Kidney tubule cell (primary cell): ENCODE data around the gene ATP8B4.
"Not testable (repeated sequence)": the region's sequence is repeated elsewhere in the genome, so short reads cannot be mapped to it uniquely, and the experiment has no call there.

Experiments
- DNase-seq: peaks from one replicate; pipeline ENCODE4 v3.0.0-alpha.2; 2018; ENCODE audit warnings: low spot score

Gene ATP8B4

DNA sequence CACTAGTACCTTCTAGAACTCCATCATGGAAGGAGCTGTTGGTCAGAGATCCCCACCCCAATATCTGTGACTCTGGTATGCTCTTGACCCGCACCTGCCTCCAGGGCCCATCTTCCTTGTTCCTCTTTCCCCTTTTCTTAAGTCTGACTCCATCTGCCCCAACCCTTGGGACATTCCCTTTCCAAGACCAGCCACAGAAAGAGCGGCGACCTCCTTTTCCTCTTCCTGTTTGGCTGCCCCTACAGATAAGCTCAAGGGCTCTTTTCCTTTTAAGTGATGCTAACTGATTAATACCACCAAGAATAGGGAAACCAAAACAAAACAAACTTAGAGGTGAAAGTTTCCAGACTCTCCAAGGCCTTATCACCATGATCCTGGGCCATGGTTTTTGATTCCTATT is 21.9 kb upstream of the ATP8B4 start:
- no peak for DNase-seq

DNA sequence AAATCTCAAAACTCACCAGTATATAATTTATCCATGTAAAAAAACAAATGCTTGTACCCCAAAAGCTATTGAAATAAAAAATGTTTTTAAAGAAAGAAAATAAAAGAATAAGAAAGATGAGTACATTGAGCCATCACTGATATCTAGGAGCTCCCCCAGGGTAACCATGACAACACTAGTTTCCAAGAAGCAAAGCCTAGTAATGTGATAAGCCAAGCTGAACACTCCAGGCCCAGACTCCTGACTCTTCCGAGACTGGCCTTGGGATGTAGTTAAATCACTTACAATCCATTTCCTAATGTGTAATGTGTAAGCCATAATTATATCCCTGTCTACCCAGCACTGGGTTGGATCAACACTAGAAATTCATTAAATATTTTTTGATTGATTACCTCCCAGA is 21.1 kb upstream of the ATP8B4 start:
- no peak for DNase-seq

DNA sequence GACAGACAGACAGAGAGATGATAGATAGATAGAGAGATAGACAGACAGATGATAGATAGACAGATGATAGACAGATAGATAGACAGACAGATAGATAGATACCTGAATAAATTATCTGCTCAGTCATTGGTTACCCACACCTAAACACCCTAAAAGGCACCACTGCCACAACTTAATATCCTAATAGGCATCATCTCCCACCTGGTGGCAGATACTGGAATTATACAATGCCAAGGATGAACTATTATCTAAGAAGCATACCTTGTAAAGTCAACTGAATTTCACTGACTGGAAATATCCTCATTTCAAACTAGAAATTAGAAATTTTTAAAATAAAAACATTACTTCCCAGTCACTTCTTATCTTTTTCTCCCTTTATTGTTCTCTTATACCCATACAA is 19.4 kb upstream of the ATP8B4 start:
- no peak for DNase-seq

DNA sequence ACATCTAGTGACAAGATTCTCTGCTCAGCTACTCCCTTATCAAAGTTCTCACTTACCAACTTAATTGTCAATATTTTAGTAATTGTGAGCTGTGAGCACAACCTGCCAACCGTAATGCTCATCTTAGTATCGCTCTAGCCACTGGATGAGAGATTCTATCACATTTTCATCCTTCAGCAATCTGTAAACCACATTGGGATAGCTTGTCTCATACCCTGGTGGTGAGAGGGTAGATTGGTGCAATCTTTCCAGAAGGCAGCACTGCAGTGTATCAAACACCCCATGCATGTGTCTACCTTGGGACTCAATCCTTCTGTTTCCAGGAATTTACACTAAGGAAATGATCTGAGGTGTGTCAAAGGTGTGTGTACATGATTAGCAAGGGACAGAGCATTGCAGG is 18.9 kb upstream of the ATP8B4 start:
- DNase-seq = no peak

DNA sequence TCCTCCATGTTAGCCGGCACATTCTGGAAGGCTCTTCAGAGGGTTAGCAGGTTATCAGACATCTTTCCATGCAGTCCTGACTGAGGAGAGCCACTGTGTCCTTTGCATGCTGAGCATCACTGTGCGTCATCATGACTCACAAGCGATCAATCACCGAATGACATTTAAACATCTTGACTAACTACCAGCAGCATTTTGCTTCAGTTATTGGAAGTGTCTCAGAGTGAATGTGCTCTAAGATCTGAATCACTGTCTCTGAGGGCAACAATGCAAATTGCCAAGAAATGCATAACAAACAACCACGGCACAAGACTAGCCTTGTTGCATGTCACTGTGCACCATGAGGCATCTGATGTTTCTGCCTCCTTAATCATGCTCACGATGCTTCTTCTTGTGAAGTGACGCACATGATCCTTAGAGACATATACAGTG is 18.3 kb upstream of the ATP8B4 start:
- DNase-seq = peak; percentile 68

DNA sequence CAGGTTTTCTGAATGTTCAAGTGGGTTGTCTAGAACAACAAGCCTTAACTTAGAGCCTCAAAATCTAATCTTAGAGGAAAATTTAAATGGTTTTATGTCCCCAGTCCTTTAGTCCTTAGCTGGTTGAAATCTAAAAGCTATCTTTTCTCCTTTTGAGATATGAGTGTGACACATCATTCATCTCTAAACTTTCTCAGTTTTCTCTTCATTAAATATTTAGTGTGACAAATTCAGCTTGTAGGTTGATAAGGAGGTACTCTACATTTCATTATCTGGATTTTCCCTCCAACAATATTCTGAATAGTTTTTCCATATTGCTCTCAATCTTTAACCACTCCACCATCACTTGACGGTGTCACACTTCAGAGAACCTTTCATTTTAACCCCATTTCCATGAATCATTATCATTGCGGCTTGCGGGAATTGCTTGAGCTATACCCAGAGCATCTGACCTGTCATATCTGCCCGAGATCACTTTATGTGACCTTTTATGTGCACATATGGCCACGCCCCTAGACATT is 16.1 kb upstream of the ATP8B4 start:
- DNase-seq = no peak

DNA sequence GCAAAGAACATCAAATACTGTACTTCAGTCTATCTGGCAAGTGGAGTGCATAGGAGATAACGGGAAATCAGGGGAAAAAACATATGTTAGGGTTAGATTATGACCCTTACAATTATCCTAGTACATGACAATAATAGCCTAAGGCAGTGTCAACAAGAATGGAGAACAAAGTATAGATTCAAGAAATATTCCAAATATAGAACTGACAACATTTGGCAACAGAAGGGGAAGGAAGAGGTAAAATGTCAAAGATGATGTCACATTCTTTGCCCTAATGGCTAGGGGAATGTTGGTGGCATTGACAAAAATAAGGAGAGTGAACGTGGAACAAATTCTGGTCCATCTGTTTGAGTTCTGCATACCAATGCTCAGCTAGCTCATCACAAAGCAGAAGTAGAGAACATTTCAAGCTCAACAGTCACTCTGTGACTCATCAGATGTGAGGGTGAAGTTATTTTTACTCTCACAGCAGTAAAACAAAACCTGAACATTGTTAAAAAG is 15.5 kb upstream of the ATP8B4 start:
- no peak for DNase-seq

DNA sequence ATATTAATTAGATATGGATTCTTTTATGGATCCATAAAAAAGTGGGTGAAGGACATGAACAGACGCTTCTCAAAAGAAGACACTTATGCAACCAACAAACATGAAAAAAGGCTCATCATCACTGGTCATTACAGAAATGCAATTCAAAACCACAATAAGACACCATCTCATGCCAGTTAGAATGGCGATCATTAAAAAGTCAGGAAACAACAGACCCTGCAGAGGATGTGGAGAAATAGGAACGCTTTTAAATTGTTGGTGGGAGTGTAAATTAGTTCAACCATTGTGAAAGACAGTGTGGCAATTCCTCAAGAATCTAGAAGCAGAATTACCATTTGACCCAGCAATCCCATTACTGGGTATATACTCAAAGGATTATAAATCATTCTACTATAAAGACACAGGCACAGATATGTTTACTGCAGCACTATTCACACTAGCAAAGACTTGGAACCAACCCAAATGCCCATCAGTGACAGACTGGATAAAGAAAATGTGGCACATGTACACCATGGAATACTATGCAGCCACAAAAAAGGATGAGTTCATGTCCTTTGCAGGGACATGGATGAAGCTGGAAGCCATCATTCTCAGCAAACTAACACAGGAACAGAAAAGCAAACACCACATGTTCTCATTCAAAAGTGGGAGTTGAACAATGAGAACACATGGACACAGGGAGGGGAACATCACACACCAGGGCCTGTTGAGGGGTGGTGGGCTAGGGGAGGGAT is 13.4 kb upstream of the ATP8B4 start:
- not testable (repeated sequence) for DNase-seq

DNA sequence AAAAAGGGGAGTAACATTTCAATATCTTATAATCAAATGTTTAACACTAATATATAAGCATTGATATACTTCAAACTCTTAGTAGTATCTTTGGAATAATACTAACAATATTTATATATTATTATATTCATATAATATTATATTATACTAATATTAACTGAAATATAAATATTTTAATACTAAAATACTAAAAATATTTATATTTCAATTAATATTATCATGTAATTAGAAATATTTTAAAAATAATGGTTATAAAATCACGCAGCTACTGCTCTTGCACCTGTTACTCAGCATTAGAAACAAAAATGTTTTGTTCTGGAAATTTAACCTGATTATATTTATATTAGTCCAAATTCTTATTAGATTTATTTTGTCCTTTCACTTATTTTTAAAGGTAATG is 12.6 kb upstream of the ATP8B4 start:
- no peak for DNase-seq

DNA sequence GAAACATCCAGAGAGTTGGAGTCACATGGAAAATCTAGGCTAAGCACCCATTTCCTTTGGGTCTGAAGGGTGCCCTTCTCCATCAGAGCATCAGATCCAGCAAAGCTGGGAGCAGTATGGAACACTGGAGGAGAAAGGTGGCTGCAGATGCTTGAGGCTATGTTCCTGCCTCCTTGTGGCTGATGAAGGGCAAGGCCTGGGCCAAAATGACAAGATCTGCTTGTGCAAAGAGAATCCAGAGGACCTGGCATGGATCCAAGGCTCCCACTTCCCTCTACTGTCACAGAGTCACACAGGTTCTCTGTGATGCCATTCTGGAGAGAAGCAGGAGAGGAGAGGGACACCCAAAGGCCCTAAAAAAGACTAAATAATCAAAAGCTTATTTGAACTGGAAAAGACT is 9.2 kb upstream of the ATP8B4 start:
- no peak for DNase-seq

DNA sequence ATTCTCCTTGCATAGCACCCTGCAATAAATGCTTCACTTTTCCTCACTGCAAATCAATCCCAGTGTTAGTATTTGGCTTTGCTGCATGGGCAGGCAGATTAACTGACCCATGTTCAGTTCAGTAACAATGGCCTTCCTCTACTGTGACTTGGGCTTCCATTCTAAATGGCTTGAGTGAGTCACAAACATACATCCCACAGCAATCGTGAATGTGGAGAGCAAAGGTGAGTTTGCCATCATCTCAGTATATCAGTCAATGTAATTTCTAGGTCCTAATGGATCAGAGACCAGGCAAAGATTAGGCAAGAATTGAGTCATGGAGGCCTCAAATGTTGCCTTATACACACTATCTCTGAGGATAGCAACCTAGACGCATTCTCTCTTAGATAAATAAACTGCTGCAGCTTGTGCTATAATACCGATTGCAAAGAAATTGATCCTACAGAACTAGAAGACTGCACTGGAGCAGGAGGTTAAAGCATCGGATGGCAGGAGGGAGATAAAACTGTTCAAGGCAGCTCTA is 8.3 kb upstream of the ATP8B4 start:
- DNase-seq = no peak

DNA sequence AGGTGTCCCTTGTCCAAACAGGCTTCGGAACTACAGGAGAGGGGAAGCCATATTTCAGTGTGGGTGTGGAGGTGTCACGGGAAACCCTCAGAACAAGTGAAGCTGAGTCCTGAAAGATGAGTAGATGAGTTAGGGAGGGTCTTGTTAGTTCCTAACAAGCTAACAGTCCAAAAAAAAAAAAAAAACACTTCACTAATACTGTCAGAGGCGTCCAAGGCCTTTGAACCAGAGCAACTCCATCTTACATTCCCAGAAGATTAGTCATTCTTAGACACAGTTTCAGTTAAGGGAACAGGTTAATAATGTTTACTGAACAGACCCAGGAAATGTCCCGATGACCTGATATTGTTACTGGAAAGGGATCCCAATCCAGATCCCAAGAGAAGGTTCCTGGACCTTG is 7.0 kb upstream of the ATP8B4 start:
- peak; percentile 33 for DNase-seq

DNA sequence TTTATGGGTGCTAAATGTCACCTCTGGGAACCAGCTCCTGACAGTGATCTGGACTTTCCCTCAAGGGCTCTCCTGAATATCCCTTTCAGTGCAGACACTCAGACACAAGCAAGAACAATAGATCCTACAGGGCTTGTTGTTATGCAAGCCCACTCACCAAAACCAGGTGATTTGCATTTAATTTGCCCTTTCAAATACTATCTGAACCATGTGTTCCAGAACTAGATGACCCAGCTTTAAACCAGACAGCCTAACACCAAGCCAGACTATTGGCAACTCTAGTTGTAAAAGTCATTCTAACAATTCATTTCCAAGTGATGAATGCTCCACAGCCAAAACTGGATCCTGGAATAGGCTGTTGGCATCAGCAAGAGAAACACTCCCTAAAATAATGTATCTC is 5.6 kb upstream of the ATP8B4 start:
- DNase-seq = no peak

DNA sequence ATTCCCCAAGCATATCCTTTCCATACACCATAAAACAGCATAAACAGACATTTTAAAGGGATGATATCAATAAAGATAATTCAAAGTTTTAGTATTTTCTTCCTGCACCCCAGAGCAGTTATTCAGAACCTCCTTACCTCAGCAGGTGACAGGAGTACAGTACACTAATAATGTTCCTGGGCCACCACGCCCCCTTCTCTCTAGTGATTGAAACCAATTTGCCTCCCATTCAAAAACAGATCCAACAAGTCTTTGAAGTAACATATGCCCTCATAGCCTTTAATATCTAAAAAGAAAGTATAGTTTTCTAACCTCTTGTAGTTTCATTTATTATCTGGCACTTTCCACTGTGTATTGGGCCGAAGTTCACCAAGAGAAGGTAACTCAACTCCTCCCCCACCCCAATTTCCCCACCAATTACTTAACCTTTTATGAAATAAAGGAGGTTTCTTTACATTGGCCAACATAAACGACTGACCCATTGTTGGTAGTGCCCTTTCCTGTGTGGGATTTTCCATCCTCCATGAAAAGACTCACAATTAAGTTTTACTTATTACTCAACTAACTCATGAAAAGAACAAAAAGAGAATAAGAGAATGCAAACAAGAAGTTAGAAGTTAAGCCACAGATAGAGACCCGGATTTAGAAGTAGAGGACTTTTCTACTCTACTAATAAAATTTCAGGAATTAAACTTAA is 5.0 kb upstream of the ATP8B4 start:
- no peak for DNase-seq

DNA sequence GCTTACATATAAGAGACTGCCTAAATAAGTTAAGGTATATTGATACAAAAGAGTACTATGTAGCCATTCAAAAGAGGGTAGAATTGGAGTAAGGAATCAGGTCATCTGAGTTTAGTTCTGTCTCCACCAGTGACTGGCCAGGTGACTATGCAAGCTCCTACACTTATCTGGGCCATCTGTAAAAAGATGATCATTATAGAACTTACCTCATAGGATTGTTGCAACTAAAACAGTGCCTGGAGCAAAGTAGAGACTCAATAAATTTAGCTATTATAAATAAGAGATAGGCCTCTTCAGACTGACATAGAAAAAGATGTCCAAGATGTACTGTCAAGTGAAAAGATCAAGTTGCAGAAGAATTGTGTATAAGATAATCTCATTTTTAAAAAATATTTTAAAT is 1.7 kb upstream of the ATP8B4 start:
- no peak for DNase-seq

DNA sequence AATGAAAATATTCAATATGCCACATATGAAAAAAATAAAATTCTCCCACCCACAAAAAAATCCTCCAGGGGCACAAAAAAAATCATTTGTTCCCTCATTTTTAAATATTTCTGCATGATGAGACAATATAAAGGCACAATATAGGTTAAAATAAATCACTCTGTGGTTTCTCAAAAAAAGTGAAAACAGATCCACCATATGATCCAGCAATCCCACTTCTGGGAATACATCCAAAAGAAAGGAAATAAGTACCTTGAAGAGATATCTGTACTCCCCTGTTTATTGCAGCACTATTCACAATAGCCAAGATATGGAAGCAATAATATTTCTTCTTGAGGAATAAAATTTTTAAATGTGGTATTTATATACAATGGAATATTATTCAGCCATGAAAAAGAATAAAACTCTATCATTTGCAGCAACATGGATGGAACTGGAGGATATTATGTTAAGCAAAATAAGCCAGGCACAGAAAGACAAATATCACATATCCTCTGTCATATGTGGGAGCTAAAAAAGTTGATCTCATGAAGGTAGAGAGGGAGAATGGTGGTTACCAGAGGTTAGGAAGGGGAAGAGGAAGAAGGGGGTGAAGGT is 1.5 kb downstream of the ATP8B4 start:
- no peak for DNase-seq

DNA sequence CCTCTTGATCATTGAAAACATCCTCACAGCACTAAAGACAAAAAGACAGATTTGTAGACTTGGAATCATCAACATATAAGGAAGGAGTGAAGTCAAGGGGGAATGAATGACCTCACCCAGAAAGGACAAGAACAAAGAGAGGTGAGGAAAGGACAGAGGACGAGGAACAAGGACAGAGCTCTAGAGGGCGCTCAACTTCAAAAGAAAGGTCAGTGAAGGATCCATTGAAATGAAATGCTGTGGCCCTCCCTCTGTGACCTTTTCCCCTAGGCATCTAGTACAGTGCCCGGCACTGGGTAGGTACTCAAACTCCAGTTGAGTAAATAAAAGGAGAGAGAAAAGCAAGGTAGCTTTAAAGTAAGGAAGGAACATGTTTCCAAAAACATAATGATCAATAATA is 2.6 kb downstream of the ATP8B4 start:
- DNase-seq = peak; percentile 40

DNA sequence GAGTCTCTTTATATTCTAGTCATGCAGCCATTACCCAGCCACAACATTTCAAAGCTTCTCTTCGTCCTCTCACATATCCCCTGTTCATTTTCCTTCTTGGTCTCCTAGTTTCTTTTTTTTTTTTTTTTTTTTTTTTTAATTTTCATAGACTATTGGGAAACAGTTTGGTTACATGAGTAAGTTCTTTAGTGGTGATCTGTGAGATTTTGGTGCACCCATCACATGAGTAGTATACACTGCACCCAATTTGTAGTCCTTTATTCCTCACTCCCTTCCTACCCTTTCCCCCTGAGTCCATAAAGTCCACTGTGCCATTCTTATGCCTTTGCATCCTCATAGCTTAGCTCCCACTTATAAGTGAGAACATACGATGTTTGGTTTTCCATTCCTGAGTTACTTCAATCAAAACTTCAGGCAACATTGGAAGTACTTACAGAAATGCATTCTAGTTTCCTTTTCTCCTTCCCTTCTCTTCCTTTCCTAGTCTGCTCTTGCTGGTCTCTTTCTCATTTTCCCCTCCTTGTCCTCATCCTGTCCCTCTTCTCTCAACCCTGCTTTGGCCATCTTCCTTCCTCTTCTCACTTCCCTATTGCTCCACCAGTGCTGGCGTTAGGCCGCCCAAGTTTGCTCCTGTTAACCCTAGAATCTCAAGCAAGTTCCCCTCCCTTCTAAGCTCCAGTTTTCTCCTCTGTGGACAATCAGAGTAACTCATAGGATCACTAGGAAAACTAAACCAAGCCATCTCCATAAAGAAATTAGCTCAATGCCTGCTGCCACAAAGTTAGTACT is 4.8 kb downstream of the ATP8B4 start:
- no peak for DNase-seq

DNA sequence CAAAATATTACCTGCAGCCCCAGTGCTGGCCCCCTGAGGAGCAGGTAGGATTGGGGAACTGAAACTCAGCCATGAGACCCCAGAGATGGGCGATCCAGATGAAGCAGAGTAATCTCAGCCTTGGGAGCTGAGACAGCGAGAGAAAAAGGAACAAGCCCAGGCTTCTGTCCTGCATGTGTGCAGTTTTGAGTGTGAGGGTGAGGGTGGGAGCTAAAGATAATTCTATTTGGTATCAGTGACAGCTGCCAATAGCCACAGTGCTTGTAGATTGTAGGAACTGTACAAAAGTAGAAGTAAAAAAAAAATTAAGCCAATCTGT is 5.9 kb downstream of the ATP8B4 start:
- no peak for DNase-seq

DNA sequence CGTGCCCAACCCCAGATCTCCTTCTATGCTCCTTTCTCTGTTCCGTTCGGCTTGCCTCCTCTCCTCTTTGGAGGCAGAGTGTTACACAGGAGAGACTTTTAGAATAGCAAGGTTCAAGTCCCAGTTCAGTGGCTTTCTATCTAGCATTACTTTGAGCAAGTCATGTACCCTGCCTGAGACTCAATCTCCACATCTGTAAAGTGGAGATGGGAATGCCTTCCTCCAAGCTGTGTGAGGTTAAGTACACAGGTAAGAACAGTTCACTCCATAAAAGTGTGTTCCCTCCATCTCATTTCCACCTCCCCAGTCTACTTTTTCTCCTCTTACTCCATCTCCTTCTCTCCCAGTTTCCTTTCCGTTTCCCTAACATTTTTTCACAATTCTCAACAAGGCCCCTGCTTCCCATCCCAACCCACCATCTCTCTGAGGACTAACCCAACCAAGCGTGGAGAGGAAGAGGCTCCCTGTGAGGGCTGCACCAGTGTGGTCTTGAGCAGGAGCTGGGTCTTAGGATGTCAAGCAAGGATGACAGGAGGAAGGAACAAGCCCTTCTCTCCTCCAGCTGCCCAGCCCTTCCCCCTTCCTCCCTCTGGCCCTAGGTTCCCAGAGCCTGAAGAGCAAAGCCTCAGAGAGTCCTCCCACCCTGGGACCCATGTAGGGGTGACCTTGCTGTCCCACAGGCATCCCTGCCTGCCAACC is 6.4 kb downstream of the ATP8B4 start:
- DNase-seq = no peak

DNA sequence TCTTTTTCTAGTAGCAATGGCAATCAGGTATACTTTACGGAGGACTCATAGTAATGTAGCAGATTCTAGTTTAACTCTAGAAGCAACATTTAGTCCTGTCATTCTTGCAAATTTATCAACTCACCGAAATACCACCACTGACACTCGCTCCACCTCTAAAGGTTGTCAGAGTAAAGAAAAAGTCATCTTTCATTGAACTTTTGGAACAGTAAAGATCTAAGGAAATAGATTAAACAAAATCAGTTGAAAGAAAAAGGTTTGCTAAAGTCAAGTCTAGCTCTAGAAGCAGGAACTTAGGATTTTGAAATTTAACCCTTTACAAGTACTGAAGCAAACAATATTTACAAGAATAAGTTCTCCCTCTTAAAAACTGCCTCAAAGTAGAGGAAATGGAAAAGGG is 8.7 kb downstream of the ATP8B4 start:
- no peak for DNase-seq
